ENCODE data around the gene ORMDL3. TPM values are rescaled to one million over a fixed set of nuclear protein-coding genes. Genes with fewer than 3 reads are reported as not detected.

The ORMDL3 gene
- total and polyA plus RNA-seq, 5 donors, result 37.0 to 46.6 (median 41.0) TPM

Other genes starting within 250 kb of the ORMDL3 start
- gene PGAP3, start 239.5 kb downstream of the ORMDL3 start, total RNA-seq, result 10 to 100 TPM; 12.9 to 24.0 (median 15.2) TPM
- 13.6 TPM for gene PGAP3, start 239.5 kb downstream of the ORMDL3 start, polyA plus RNA-seq
- gene ERBB2, start 227.5 kb downstream of the ORMDL3 start, total RNA-seq, result 100 to 1,000 TPM in 3 of 4 donors, 10 to 100 TPM in 1; 99.2 to 178 (median 114) TPM
- gene ERBB2, start 227.5 kb downstream of the ORMDL3 start, polyA plus RNA-seq, result 56.4 TPM
- gene MIEN1, start 197.1 kb downstream of the ORMDL3 start, total RNA-seq, result 10 to 100 TPM; 53.6 to 67.8 (median 61.8) TPM
- gene MIEN1, start 197.1 kb downstream of the ORMDL3 start, polyA plus RNA-seq, result 152 TPM
- 1 to 10 TPM in 3 of 4 donors, under 1 TPM in 1; 0.39 to 2.7 (median 1.6) TPM for gene GRB7, start 189.7 kb downstream of the ORMDL3 start, total RNA-seq
- gene GRB7, start 189.7 kb downstream of the ORMDL3 start, polyA plus RNA-seq, result 0.70 TPM
- 1 to 10 TPM in 1 of 4 donors, under 1 TPM in 3; 0.28 to 1.3 (median 0.71) TPM for gene IKZF3, start 63.3 kb downstream of the ORMDL3 start, total RNA-seq
- 0.14 TPM for gene IKZF3, start 63.3 kb downstream of the ORMDL3 start, polyA plus RNA-seq
- gene ZPBP2, start 59.4 kb downstream of the ORMDL3 start, total RNA-seq, result not detected
- not detected for gene ZPBP2, start 59.4 kb downstream of the ORMDL3 start, polyA plus RNA-seq
- gene GSDMB, start 9.0 kb downstream of the ORMDL3 start, total RNA-seq, result 1 to 10 TPM; 1.9 to 2.9 (median 2.4) TPM
- 1.8 TPM for gene GSDMB, start 9.0 kb downstream of the ORMDL3 start, polyA plus RNA-seq
- gene LRRC3C, start 131 bp upstream of the ORMDL3 start, total RNA-seq, result not detected
- gene LRRC3C, start 131 bp upstream of the ORMDL3 start, polyA plus RNA-seq, result not detected
- gene GSDMA, start 35.4 kb upstream of the ORMDL3 start, total RNA-seq, result under 1 TPM in 3 of 4 donors, not detected in 1; 0.29 to 0.97 (median 0.53) TPM
- gene GSDMA, start 35.4 kb upstream of the ORMDL3 start, polyA plus RNA-seq, result not detected
- 10 to 100 TPM; 80.0 to 83.1 (median 81.1) TPM for gene PSMD3, start 53.2 kb upstream of the ORMDL3 start, total RNA-seq
- gene PSMD3, start 53.2 kb upstream of the ORMDL3 start, polyA plus RNA-seq, result 85.8 TPM
- under 1 TPM in 2 of 4 donors, not detected in 2; 0.40 to 0.58 TPM for gene CSF3, start 87.8 kb upstream of the ORMDL3 start, total RNA-seq
- gene CSF3, start 87.8 kb upstream of the ORMDL3 start, polyA plus RNA-seq, result 0.97 TPM
- 10 to 100 TPM; 54.3 to 60.5 (median 54.7) TPM for gene MED24, start 126.8 kb upstream of the ORMDL3 start, total RNA-seq
- gene MED24, start 126.8 kb upstream of the ORMDL3 start, polyA plus RNA-seq, result 45.1 TPM
- gene THRA, start 135.4 kb upstream of the ORMDL3 start, total RNA-seq, result 10 to 100 TPM; 80.6 to 99.5 (median 95.9) TPM
- gene THRA, start 135.4 kb upstream of the ORMDL3 start, polyA plus RNA-seq, result 73.3 TPM
- gene NR1D1, start 173.0 kb upstream of the ORMDL3 start, total RNA-seq, result 10 to 100 TPM; 10.2 to 25.1 (median 18.8) TPM
- gene NR1D1, start 173.0 kb upstream of the ORMDL3 start, polyA plus RNA-seq, result 12.3 TPM
- 10 to 100 TPM; 53.6 to 57.3 (median 55.2) TPM for gene MSL1, start 194.4 kb upstream of the ORMDL3 start, total RNA-seq
- 44.8 TPM for gene MSL1, start 194.4 kb upstream of the ORMDL3 start, polyA plus RNA-seq
- gene CASC3, start 212.9 kb upstream of the ORMDL3 start, total RNA-seq, result 10 to 100 TPM; 50.2 to 56.7 (median 50.7) TPM
- 23.4 TPM for gene CASC3, start 212.9 kb upstream of the ORMDL3 start, polyA plus RNA-seq
- gene RAPGEFL1, start 249.9 kb upstream of the ORMDL3 start, total RNA-seq, result 1 to 10 TPM; 2.7 to 5.6 (median 4.1) TPM
- gene RAPGEFL1, start 249.9 kb upstream of the ORMDL3 start, polyA plus RNA-seq, result 3.8 TPM